ENCODE measurements around the gene GAREM1. TPM values are rescaled to one million over a fixed set of nuclear protein-coding genes. Genes with fewer than 3 reads are reported as not detected.

The GAREM1 gene
- total and polyA plus RNA-seq, 9 of the 15 experiments (the other 6 are each of a cell fraction or from before 2014, with no cell fraction given) = 0.03 to 0.33 (median 0.07) TPM; not detected in 1

- intact Hi-C loops (cut with micrococcal nuclease) = loop anchor here (10.0 kb wide), 1 partner anchor 137 kb away; the partner anchor contains the start of gene GAREM1
- no peak overlapping the region for H3K4me3 ChIP-seq
- WGBS (ENCODE audit: insufficient coverage, low coverage, missing lambda C conversion rate) = 1% methylated on average over 8 of the region's 8 CpGs
Observed at GRCh38 chr18:32337821-32338220, 132.9 kb downstream of the GAREM1 start.

More at GRCh38 chr18:32337821-32338220, 132.9 kb downstream of the GAREM1 start:
- in situ Hi-C loops (cut with MboI) = no loop called here
- no peak for DNase-seq (ENCODE audit: extremely low read depth in 1 of 4, low spot score in 3 of 4)
- Histone ChIP-seq H3K36me3 (ENCODE audit: control insufficient read depth, insufficient read depth, low read length) (no peaks in the 10 kb centered on the region), H4K20me1 (replicated peaks; ENCODE audit: control insufficient read depth, insufficient read depth, low read length) (no peaks in the 10 kb centered on the region), H3K9me1 (ENCODE audit: control insufficient read depth, insufficient read depth, low read length) (no peaks in the 10 kb centered on the region), H3K79me2 (ENCODE audit: control insufficient read depth, insufficient read depth, low read length) (no peaks in the 10 kb centered on the region), H3K4me2 (ENCODE audit: insufficient read depth, low read length) (no peak overlapping the region), H3K27me3 (ENCODE audit: control insufficient read depth in 2 of 2, insufficient read depth in 2 of 2, low read length in 2 of 2) (peaks cover 0 to 7% of the 10 kb centered on the region in 2 experiments; a peak in 1 of 5 replicates), H3K9ac (ENCODE audit: insufficient read depth in 1 of 2, low read depth in 2 of 2, low read length in 2 of 2) (no peak overlapping the region), H3K27ac (ENCODE audit: extremely low read depth, low read depth, low read length) (no peak overlapping the region), H3K4me1 (replicated peaks in 1 of 2; ENCODE audit: control insufficient read depth in 2 of 2, insufficient read depth in 2 of 2, low read length in 2 of 2) (no peaks in the 10 kb centered on the region), H2AFZ (ENCODE audit: low read depth, low read length) (no peak overlapping the region), H3K9me3 (replicated peaks; ENCODE audit: control insufficient read depth, insufficient read depth, low read depth, low read length) (no peaks in the 10 kb centered on the region)
- FAIRE-seq = no peak
- ATAC-seq = no peak
- ChIA-PET CTCF (ENCODE audit: low intra/inter-chr PET ratio) (no interaction called here), POLR2A (no interaction called here)
- no TSS peak for BruUV-seq (replicated peaks)
- TF ChIP-seq ZNF518B (CRISPR knock-in tag; IDR thresholded peaks at IDR 0.05) (no peak), KAT8 (IDR thresholded peaks at IDR 0.05; ENCODE audit: low read depth) (no peak), ZNF77 (CRISPR knock-in tag; IDR thresholded peaks at IDR 0.05) (no peak), NR2C2 (CRISPR knock-in tag; IDR thresholded peaks at IDR 0.05) (no peak), NR2C2 (tag; IDR thresholded peaks at IDR 0.05) (no peak), SREBF2 (CRISPR knock-in tag; IDR thresholded peaks at IDR 0.05) (no peak), SETDB1 (IDR thresholded peaks at IDR 0.05; ENCODE audit: low read length) (no peak), NCOA6 (IDR thresholded peaks at IDR 0.05) (no peak), ELF4 (CRISPR knock-in tag; IDR thresholded peaks at IDR 0.05) (no peak), ATF1 (CRISPR knock-in tag; IDR thresholded peaks at IDR 0.05) (no peak), ATF1 (tag; IDR thresholded peaks at IDR 0.05) (no peak), STAT5B (CRISPR knock-in tag; IDR thresholded peaks at IDR 0.05) (no peak), ZNF696 (CRISPR knock-in tag; conservative IDR thresholded peaks at IDR 0.05) (no peak), MTF1 (CRISPR knock-in tag; IDR thresholded peaks at IDR 0.05; ENCODE audit: borderline replicate concordance) (no peak)
